Neural crest cell (in vitro differentiated cells): ENCODE results near the gene SNX27. TPM values are rescaled to one million over a fixed set of nuclear protein-coding genes. Genes with fewer than 3 reads are reported as not detected.

Source experiments
- DNase-seq: peaks from one replicate; pipeline ENCODE4 v3.0.0; 2021; ENCODE audit warnings: low read depth, mixed read lengths, low spot score
- H3K27ac Mint-ChIP-seq: one replicate; pipeline ENCODE4 v1.8.0; 2021; ENCODE audit warnings: mild to moderate bottlenecking, mixed read lengths; ENCODE audit not compliant: unreplicated experiment
- H3K27me3 Mint-ChIP-seq: 2 replicates; pipeline ENCODE4 v1.8.0; 2021; ENCODE audit warnings: low read depth, mild to moderate bottlenecking, mixed read lengths
- H3K36me3 Mint-ChIP-seq: 2 replicates; pipeline ENCODE4 v1.8.0; 2021; ENCODE audit warnings: low read depth, mild to moderate bottlenecking, mixed read lengths
- H3K4me1 Mint-ChIP-seq: 2 replicates; pipeline ENCODE4 v1.8.0; 2021; ENCODE audit warnings: mixed read lengths
- H3K4me3 Mint-ChIP-seq: one replicate; pipeline ENCODE4 v1.8.0; 2021; ENCODE audit warnings: mild to moderate bottlenecking, mixed read lengths
- H3K9me3 Mint-ChIP-seq: 2 replicates; pipeline ENCODE4 v1.8.0; 2021; ENCODE audit warnings: mixed read lengths
- CTCF ChIP-seq: fragments of 200-600 bp; sonication (generic); conservative IDR thresholded peaks from 2 replicates; pipeline ENCODE4 v1.5.0; 2021; ENCODE audit warnings: antibody characterized with exemption, mild to moderate bottlenecking
- total RNA-seq: library from RNA; stranded (reverse); gene quantifications from 2 replicates; pipeline ENCODE4 v1.2.1, GENCODE V29; 2021

The SNX27 gene
- total RNA-seq, 1 donor from 2014 or later: 48.3 TPM

- H3K36me3 Mint-ChIP-seq: no peaks in the 10 kb centered on the region
- peak overlapping the region; percentile 89 for H3K4me3 Mint-ChIP-seq
- DNase-seq: peak; percentile 45
- no peaks in the 10 kb centered on the region for H3K9me3 Mint-ChIP-seq
- peak overlapping the region; percentile 87 for H3K27ac Mint-ChIP-seq
- H3K27me3 Mint-ChIP-seq: peaks cover 51% of the 10 kb centered on the region
- H3K4me1 Mint-ChIP-seq: peaks cover 43% of the 10 kb centered on the region
- TF ChIP-seq CTCF: peak; percentile 55
These were observed 104.0 kb downstream of the SNX27 start for GRCh38 chr1:151715726-151716404.

GRCh38 chr1:151716405-151716762 is 104.5 kb downstream of the SNX27 start:
- Mint-ChIP-seq H3K4me3 (peak overlapping the region; percentile 89), H3K4me1 (peaks cover 45% of the 10 kb centered on the region), H3K27ac (peak overlapping the region; percentile 86), H3K9me3 (no peaks in the 10 kb centered on the region), H3K36me3 (no peaks in the 10 kb centered on the region), H3K27me3 (peaks cover 55% of the 10 kb centered on the region)
- DNase-seq: no peak
- no peak for TF ChIP-seq CTCF

- Mint-ChIP-seq H3K4me1 (peaks cover 51% of the 10 kb centered on the region), H3K36me3 (no peaks in the 10 kb centered on the region), H3K9me3 (no peaks in the 10 kb centered on the region), H3K27me3 (peaks cover 61% of the 10 kb centered on the region), H3K4me3 (peak within 1 kb of the TSS; percentile 89), H3K27ac (peak within 1 kb of the TSS; percentile 90)
- no peak for TF ChIP-seq CTCF
- DNase-seq: peak; percentile 46
These were observed 105.2 kb downstream of the SNX27 start, which contains the start of gene CELF3 for GRCh38 chr1:151716771-151717631. Gene CELF3, minus strand, starts transcription at chr1:151716803. Its CDS starts 783 bp downstream, at chr1:151716020.

GRCh38 chr1:151718011-151718431 is 106.2 kb downstream of the SNX27 start:
- Mint-ChIP-seq H3K9me3 (no peaks in the 10 kb centered on the region), H3K36me3 (no peaks in the 10 kb centered on the region), H3K27me3 (peaks cover 69% of the 10 kb centered on the region), H3K27ac (no peak overlapping the region), H3K4me3 (peak overlapping the region; percentile 82), H3K4me1 (peaks cover 53% of the 10 kb centered on the region)
- no peak for DNase-seq
- no peak for TF ChIP-seq CTCF

- H3K27ac Mint-ChIP-seq: no peak overlapping the region
- H3K4me3 Mint-ChIP-seq: peak overlapping the region; percentile 5
- H3K4me1 Mint-ChIP-seq: peaks cover 53% of the 10 kb centered on the region
- no peak for DNase-seq
- no peak for TF ChIP-seq CTCF
- no peaks in the 10 kb centered on the region for H3K36me3 Mint-ChIP-seq
- H3K9me3 Mint-ChIP-seq: no peaks in the 10 kb centered on the region
- peaks cover 75% of the 10 kb centered on the region for H3K27me3 Mint-ChIP-seq
These were observed 106.8 kb downstream of the SNX27 start for GRCh38 chr1:151718666-151719065.
